Nephron progenitor cell (in vitro differentiated cells): ENCODE results near the gene SRCIN1.

Experiments
- DNase-seq: peaks from one replicate; pipeline ENCODE4 v3.0.0; 2021
- H3K27ac Mint-ChIP-seq: 2 replicates; pipeline ENCODE4 v1.8.0; 2021; ENCODE audit warnings: mild to moderate bottlenecking, moderate library complexity, mixed read lengths
- H3K27me3 Mint-ChIP-seq: 2 replicates; pipeline ENCODE4 v1.8.0; 2021; ENCODE audit warnings: mild to moderate bottlenecking, low read depth, mixed read lengths; ENCODE audit not compliant: poor library complexity
- H3K36me3 Mint-ChIP-seq: 2 replicates; pipeline ENCODE4 v1.8.0; 2021; ENCODE audit warnings: low read depth, mixed read lengths
- H3K4me1 Mint-ChIP-seq: 2 replicates; pipeline ENCODE4 v1.8.0; 2021; ENCODE audit warnings: mixed read lengths
- H3K4me3 Mint-ChIP-seq: 2 replicates; pipeline ENCODE4 v1.8.0; 2021; ENCODE audit warnings: mild to moderate bottlenecking, moderate library complexity, mixed read lengths
- H3K9me3 Mint-ChIP-seq: 2 replicates; pipeline ENCODE4 v1.8.0; 2021; ENCODE audit warnings: mild to moderate bottlenecking, moderate library complexity, mixed read lengths
- TF ChIP-seq, protein P1 (sequence below): fragments of 200-600 bp; sonication (generic); IDR thresholded peaks from 2 replicates; pipeline ENCODE4 v1.5.0; 2021; ENCODE audit warnings: antibody characterized with exemption

SRCIN1 gene

GRCh38 chr17:38545531-38546225 lies 60.1 kb downstream of the SRCIN1 start:
- no peak for DNase-seq
- peaks cover 31% of the 10 kb centered on the region for H3K4me1 Mint-ChIP-seq
- no peak overlapping the region for H3K4me3 Mint-ChIP-seq

GRCh38 chr17:38544839-38545209 lies 60.9 kb downstream of the SRCIN1 start:
- no peak overlapping the region for H3K27ac Mint-ChIP-seq
- TF ChIP-seq, protein P1, sequence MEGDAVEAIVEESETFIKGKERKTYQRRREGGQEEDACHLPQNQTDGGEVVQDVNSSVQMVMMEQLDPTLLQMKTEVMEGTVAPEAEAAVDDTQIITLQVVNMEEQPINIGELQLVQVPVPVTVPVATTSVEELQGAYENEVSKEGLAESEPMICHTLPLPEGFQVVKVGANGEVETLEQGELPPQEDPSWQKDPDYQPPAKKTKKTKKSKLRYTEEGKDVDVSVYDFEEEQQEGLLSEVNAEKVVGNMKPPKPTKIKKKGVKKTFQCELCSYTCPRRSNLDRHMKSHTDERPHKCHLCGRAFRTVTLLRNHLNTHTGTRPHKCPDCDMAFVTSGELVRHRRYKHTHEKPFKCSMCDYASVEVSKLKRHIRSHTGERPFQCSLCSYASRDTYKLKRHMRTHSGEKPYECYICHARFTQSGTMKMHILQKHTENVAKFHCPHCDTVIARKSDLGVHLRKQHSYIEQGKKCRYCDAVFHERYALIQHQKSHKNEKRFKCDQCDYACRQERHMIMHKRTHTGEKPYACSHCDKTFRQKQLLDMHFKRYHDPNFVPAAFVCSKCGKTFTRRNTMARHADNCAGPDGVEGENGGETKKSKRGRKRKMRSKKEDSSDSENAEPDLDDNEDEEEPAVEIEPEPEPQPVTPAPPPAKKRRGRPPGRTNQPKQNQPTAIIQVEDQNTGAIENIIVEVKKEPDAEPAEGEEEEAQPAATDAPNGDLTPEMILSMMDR: no peak
- peaks cover 15% of the 10 kb centered on the region for H3K27me3 Mint-ChIP-seq
- no peak overlapping the region for H3K4me3 Mint-ChIP-seq
- no peaks in the 10 kb centered on the region for H3K36me3 Mint-ChIP-seq
- peaks cover 38% of the 10 kb centered on the region for H3K4me1 Mint-ChIP-seq
- no peak for DNase-seq
- H3K9me3 Mint-ChIP-seq: no peaks in the 10 kb centered on the region

More at GRCh38 chr17:38545531-38546225, 60.1 kb downstream of the SRCIN1 start:
- TF ChIP-seq, protein P1: no peak
- H3K9me3 Mint-ChIP-seq: no peaks in the 10 kb centered on the region
- H3K27ac Mint-ChIP-seq: no peak overlapping the region
- H3K27me3 Mint-ChIP-seq: peaks cover 21% of the 10 kb centered on the region
- H3K36me3 Mint-ChIP-seq: no peaks in the 10 kb centered on the region

- no peak for DNase-seq
- H3K36me3 Mint-ChIP-seq: no peaks in the 10 kb centered on the region
- peaks cover 18% of the 10 kb centered on the region for H3K27me3 Mint-ChIP-seq
- H3K4me1 Mint-ChIP-seq: peaks cover 33% of the 10 kb centered on the region
- TF ChIP-seq, protein P1: no peak
- H3K9me3 Mint-ChIP-seq: no peaks in the 10 kb centered on the region
- no peak overlapping the region for H3K4me3 Mint-ChIP-seq
- H3K27ac Mint-ChIP-seq: no peak overlapping the region
Observed at GRCh38 chr17:38544175-38544838, 61.4 kb downstream of the SRCIN1 start.

GRCh38 chr17:38543403-38544174 lies 62.2 kb downstream of the SRCIN1 start:
- Mint-ChIP-seq H3K9me3 (no peaks in the 10 kb centered on the region), H3K36me3 (no peaks in the 10 kb centered on the region), H3K4me1 (peaks cover 33% of the 10 kb centered on the region), H3K27me3 (peaks cover 15% of the 10 kb centered on the region), H3K4me3 (no peak overlapping the region), H3K27ac (no peak overlapping the region)
- no peak for DNase-seq
- TF ChIP-seq, protein P1: no peak

DNA sequence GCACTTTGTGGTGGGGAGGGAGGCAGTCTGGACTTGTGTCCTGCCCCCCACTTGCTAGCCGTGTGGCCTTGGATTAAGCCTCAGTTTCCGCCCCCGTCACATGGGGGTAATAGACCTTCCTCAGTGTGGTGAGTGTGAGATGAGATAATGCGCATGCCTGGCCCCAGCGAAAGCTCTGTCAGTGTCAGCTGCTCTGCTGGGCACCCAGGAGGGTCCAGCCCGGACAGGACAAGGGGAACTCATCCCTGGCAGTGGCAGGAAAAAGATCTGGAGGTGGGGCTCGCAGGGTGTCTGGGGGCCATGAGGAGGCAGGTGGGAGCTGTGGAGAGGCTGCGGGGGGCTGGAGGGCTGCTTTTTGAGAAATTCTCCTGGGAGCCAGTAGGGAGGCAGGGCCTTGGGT lies 63.5 kb downstream of the SRCIN1 start:
- DNase-seq: no peak
- H3K36me3 Mint-ChIP-seq: no peaks in the 10 kb centered on the region
- H3K4me3 Mint-ChIP-seq: no peak overlapping the region
- no peaks in the 10 kb centered on the region for H3K9me3 Mint-ChIP-seq
- TF ChIP-seq, protein P1: no peak
- peaks cover 31% of the 10 kb centered on the region for H3K4me1 Mint-ChIP-seq
- H3K27me3 Mint-ChIP-seq: peaks cover 11% of the 10 kb centered on the region
- H3K27ac Mint-ChIP-seq: no peak overlapping the region
